Stimulated activated CD8-positive, alpha-beta memory T cell treated with anti-CD3 and anti-CD28 coated beads, Interleukin-15, amount 100 ng/mL, for 24 hours (primary cell): ENCODE measurements around the gene GABRB3.

Experiments
- DNase-seq: peaks from one replicate; pipeline ENCODE4 v3.0.0-alpha.2; 2020; ENCODE audit warnings: low read depth

GABRB3 gene

DNA sequence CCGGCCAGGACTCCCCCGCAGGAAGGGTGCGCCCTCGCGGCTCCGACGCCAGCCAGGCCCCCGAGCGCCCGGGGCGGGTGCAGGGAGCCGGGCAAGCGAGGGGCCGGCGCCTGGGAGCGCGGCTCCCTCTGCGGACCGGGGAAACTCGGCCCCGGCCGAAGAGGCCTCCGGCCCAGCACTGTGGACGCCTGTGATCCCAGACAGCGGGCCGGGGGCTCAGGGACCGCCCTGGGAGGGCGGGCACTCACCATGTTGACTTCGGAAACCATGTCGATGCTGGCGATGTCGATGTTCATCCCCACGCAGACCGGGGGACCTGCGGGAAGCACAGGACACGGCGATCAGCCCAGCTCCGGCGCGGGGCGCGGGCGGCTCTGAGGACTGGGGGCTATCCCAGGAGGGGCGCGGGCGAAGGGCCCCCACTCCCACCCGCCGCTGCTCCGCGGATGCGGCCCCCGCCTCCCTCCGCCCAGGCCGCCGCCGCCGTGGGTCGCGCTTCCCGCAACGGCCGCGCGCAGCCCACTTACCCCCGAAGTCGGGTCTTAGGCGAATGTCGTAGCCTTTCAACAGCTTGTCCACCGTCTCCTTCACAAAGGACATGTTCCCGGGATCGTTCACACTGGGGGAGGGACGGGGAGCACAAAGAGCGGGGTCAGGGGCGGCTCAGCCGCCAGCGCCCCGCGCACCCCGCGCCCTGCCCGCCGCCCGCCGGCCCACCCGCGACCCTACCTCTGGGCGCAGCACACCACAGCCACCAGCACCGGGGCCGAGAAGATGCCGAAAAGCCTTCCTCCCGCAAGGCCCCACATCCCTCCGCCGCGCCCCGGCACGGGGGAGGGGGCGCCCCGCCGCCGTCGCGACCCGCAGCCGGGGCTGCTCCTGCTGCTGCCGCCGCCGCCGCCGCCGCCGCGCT is at the start of gene GABRB3:
Gene GABRB3 (minus strand): TSS at position 913 of the 913 bp plus-strand sequence.
- DNase-seq = no peak

DNA sequence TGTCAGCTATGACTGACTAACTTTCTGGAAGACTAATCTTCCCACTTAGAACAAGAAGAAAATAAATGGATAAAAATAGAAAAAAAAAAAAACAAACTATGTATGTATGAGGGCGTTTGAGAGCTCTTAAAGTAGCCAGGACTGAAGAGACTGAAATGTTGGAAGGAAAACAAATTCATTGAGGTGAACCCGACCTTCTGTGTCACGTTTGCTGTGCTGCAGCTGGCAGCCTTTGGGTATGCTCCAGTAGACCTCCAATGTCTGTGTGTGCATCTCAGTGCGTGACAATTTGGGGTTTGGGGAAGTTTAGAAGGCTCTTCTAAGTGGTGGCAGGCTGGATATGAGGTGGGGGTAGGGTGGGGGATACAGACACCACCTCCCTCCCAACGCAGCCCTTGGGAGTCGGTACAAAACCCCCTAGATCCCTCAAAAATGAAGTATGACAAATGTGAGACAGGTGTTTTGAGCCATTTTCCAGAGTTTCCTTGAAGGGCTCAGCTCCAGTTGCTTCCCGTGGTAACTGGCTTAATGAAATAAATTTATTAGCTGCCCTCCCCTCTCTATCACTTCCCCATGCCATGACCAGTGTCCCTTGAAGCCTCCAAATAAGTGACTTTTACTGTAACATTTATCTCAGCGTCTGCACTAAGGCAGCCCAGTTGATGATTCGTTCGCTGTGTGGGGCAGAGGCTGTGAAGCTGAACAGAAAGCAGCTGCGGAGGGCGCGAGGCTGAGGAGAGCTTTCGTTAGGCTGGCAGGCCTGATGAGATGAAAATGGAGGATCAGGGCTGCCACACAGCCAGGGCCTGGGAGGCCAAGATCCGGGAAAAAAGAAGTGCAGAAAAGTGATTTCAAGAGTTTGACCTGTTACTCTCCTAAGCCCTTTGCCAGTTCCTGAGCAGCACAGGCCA is 34.9 kb upstream of the GABRB3 start:
- DNase-seq = no peak

DNA sequence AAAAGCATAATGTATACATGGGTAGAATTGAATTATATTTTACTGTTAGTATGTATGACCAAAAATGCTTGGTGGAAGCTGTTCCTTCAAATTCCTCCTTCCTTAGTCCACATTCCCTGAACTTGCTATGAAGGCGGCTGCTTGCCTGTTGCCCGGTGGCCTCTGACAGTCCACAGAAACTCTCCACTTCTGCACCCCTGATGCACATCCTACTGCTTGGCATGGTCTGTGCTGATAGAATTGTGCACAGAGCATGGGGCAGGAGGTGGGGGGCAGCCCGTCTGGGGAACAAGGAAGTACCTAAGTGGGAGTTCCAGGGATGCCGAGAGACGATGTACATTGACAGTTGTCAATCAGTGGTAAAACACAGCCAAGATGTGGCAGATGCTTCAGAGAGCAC is 33.7 kb upstream of the GABRB3 start:
- DNase-seq = no peak

DNA sequence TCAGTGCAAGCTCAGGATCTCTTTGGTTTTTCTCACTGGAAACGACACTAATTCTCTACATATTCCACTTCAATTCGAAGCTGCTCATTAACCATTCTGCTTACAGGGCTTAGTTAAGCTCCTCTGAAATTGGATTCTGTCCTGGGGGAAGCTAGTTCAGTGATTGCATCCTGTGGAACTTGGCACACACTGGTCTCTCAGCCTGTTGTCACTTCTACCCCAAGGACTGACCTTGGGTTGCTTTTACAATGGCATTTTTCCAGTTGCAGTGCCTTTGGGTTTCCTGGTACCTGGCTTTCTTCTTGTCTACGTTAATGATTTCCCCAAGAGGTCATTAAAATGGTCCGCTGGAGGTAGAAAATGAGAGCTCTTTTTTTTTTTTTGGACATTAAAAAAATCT is 33.3 kb upstream of the GABRB3 start:
- no peak for DNase-seq

DNA sequence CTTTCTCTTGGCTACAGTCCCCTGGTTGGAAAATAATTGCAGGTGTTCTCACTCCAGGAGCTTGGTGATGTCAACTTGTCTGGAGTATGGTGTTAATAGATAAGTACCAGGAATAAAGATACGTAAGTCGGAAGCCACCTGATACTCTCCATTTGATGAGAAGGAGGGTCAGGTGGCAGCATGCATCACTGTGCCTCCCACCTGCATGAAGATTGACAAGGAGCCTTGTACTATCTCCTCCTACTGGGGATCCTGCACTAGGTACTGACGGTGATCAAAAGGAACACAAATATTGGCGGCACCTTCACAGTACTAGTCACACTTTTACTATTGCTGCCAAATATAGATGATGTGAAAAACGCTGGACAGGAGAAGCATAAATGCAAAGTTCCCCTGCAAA is 32.6 kb upstream of the GABRB3 start:
- no peak for DNase-seq

DNA sequence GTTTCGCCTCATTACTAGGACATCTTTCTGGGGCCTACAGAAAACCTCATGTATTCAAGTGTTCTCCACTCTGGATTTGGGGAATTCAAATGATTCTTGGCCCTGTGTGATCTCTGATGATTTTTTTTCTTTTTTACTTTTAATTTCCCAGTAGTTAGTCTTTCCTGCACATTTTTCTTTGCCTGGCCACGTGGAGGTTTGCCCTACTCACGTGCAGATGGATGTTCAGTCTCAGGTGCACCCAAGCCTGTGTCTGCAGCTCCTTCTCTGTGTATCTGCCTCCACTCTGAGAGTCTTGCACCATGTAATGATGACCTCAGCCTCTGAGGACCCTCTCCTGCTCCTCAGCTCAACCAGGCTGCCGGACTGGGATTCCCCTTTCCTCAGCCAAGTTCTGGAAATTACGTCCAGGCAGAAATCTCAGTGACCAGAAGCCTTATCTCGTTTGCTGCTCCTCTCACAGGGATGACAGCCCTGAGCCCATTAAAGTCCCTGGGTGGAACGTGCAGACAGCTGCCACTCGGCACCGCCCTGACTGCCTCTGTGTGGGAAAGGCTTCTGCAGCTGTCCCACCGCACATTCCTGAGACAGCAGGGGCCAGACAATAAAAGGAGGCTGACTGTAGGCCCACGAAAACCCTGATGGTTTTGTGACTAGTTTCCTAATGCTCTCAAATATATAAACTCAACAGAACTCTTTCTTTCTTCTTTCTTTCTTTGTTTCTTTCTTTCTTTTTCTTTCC is 31.4 kb upstream of the GABRB3 start:
- DNase-seq = no peak

DNA sequence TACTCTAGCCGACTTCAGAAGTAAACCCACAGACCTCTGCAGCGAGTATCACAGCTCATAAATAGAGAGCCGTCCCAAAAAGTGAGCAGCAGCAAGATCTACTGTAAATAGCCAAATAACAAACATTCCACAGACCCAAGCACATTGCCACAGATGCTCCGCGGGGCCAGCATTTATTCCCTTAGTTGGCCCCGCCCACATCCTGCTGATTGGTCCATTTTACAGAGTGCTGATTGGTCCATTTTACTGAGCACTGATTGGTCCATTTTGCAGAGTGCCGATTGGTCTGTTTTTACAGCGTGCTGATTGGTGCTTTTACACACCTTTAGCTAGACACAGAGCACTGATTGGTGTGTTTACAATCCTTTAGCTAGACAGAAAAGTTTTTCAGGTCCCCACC is 17.3 kb upstream of the GABRB3 start:
- no peak for DNase-seq

DNA sequence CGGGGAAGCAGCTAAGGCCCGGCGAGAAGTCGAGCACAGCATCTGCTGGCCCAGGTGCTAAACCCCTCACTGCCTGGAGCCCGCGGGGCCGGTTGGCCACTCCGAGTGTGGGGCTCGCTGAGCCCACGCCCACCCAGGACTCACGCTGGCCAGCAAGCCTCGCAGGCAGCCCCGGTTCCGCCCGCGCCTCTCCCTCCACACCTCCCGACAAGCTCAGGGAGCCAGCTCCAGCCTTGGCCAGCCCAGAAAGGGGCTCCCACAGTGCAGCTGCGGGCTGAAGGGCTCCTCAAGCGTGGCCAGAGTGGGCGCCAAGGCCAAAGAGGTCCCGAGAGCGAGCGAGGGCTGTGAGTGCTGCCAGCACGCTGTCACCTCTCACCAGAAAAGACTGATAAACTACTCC is 8.9 kb upstream of the GABRB3 start:
- DNase-seq = no peak

DNA sequence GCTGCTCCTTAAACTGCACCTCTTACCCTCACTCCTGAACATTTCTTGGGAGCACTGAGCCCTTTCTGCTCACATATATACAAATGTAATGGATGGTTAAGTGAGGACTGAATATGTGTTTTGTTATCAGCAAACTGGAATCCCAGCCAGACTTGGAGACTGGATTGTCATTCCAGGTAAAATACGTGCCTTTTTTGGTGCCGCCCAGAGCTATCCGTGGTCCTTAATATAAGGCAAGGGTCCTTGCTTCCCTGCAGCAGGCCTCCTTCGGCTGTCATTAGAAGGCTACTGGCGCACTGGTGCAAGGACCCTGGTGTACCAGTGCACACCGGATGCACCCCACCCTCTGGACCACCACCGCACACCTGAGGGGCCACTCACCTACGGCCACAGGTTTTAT is 1.1 kb upstream of the GABRB3 start:
- DNase-seq = no peak

DNA sequence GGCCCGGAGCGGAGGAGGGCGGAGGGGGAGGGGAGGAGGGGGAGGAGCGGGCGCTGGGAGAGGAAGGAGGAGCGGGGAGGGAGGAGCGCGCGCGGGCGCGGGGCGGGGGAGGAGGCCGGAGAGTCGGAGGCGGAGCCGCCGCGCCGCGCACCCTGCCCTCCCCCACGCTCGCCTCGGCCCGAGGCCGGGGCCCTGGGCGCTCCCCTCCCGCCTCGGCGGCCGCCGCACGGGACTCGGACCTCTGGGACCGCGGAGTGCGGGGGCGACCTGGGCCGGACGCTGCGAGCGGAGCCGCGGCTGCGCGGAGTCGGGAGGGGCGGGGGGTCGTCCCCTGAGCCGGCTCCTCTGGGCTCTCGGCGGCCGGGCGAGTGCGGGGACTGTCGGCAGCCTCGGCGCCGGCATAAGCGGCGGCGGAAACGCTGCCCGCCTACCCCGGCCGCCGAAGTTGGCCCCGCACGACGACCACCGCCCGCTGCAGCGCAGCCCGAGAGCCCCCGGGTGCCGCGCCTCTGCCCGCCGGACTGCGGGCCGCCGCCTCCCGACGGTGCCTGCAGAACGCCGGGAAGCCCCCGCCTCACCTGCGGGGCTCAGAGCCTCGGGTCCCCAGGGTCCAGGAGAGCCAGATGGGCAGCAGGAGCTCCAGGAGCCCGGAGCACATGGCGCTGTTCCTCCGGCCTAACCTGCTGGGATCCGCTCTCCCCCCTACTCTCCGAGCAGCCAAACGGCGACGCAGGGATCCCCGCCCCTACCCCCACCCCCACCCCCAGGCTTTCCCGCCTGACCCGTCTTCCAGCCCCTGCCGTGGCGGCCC is 406 bp upstream of the GABRB3 start:
- DNase-seq = no peak

DNA sequence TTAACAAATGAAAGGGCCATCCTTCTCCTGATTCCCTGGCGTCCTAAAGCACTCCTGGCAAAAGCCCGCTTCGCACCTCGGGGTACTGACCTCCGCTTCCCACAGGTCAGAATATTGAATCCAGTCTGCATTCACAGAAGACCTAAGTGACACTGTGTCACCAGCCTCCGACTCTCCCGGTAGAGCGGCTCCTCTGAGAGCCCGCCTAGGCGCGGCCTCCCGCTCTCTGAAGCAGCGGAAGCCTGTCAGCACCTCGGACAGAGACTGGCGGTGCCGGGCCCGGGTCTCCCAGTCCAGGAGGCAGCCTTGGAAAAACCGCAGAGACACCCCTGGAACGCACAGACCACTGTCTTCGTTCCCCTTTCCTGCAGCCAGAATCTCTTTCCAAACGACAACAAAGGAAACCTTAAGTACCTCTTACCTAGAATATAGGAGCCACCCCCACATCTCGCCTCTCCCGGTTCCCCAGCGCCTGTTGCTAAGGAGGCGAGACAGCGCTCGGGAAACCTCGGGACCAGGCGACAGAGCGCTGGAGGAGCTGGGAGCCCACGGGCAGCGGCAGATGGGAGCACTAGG is 1.2 kb downstream of the GABRB3 start:
- no peak for DNase-seq

DNA sequence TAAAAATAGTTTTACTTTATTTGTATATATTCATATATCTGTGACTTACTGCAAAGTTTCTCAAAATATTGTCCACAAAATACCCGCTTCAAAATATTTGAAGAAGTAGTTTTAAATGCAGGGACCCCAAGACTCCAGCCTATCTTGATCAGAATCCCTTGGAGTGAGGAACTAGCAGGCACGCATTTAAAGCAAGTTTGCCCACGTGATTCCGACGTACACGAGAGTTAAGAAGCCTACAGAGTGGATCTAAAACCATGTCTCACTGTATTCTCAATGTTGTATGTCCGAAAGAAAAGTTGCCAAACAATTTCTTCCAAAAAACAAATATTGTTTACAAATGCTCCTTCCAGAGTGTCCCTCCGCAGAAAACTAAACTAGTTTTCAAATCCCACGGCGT is 1.7 kb downstream of the GABRB3 start:
- DNase-seq = no peak

DNA sequence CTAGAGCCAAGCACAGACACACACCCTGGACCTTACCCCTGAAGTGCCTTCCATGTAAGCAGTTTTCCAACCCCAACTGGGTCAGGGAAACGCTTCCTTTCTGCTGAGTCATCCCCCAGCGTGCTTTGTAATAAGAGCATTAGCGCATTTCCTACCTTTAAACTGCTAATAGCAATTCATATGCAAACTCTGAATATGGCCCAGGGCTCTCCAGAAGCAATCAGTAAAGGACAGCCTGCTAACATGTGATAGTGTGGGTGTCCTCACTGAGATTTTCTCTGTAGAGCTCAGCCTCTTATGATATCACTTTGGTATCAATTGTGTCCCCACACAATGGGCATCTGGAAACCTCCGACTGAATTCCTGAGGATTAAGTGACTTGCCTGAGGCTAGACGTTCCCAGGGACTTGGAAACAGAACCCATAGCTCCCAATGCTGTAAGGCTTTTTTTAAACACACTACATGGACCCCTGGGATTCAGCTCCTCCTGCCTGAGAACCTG is 5.6 kb downstream of the GABRB3 start:
- no peak for DNase-seq

DNA sequence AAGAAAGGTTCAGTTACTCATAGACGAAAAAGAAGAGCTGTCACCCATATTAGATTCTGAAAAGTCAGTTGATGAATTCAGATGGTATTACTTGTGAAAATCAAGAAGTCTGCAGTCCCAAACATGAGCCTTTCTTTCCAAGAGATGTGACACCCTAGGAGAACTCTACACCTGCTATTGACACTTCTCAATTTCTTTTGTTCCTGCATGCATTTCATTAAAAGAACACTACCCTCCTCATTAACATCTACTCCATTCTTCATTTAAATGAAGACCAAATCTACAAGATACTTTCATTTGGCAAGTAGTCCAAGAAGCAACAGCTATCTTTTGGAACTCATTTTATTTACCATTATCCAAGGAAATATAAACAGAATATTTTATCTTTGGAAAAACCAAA is 6.6 kb downstream of the GABRB3 start:
- no peak for DNase-seq

DNA sequence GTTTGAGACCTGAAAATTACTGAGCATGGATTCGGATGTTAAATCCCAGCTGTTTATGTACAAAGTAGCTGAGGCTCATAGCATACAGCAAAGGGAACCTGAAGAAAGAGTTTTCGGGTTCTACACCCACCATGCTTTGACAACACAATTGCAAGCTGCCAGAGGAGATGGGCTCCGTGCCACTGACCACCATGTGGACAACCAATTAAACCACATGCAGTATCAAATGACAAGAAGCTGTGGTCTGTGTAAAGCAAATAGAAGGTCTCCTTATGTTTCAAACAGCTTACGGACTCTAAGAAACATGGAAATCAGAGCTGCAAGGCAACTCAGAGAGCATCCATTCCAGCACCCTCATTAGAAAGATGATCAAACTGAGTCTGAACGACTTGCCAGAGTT is 12.9 kb downstream of the GABRB3 start:
- DNase-seq = no peak

DNA sequence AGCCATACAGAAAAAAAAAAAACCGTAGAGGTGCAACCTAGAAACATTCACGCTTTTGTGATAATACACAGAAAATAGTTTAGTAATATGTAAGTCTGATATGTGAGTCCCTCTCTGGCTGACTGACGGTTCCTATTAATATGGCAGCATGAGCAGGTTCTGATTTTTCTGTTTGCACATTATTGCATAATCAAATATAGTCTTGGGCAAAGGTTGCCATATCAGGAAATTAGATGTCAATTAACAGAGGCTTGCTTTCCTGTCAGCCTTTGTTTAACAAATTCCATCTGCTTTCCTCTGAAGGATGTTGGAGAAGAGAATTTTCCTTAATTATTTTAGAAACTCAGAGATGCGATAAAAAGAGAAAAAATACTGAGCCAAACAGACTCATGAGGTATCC is 14.8 kb downstream of the GABRB3 start:
- no peak for DNase-seq

DNA sequence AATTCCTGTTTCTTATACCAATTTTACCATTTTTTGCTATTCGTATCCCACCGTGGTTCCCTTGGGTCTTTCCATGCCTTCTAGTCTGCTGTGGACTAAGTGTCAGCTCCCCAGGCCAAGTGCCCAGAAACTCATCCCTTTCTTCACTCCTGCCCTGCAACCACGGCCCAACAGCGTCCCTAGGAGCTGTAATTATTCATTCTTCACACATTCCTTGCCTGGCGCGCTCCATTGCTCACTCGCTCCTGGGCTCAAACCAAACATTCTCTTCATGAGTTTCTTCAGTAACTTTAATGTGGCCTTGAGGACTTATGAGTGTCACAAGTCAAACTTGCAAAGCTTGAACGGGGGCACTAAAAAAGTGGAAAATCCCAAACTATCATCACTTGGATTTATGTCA is 15.7 kb downstream of the GABRB3 start:
- no peak for DNase-seq

DNA sequence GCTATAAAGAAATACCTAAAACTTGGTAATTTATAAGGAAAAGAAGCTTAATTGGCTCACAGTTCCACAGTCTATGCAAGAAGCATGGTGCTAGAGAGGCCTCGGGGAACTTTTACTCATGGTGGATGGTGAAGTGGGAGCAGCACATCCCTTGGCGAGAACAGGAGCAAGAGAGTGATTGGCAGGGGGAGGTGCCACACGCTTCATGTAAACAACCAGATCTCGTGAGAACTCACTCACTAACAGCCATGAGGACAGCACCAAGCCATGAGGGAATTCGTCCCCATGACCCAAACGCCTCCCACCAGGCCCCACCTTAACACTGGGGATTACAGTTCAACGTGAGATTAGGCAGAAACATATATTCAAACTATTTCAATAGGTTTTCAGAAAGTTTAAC is 28.0 kb downstream of the GABRB3 start:
- no peak for DNase-seq

DNA sequence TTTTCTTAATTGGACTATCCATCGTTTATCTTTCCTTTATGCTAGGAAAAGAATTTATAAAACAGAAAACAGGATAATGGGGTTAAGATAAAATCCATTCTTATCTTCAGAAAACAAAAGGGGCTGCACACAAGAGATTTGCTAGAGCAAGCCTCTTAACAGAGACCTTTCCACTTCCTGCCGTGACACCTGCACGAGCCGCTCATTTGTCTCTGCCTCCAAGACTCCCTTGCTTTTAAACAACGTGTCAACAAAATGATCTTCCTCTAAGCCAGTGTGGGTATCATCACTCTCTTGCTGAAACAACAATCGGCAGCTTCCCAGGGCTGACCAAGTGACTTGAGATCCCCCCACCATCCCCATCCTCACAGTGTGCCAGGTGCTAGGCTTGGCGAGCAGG is 33.1 kb downstream of the GABRB3 start:
- no peak for DNase-seq

DNA sequence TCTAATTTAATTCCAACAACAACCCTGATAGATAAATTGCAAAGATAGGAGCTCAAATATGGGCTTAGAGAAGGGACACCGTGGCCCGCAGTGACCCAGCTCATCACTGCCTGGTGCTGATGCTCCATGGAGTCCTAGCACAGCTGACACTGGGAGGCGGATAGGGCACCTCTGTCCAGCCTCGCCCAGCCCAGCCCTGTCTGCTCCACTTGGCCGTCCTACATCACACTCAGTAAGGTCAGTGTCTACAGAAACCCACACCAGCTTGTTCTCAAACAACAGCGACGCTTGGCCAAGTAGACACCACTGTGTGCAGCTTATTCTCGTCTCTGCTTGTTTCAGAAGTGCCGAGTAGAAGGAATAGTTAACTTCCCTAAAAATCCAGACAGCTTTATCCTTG is 33.9 kb downstream of the GABRB3 start:
- DNase-seq = no peak
